HepG2 (cell line): ENCODE data around the gene TDRD1. TPM values are rescaled to one million over a fixed set of nuclear protein-coding genes. Genes with fewer than 3 reads are reported as not detected.

ENCODE experiments used
- CSRNP2 ChIP-seq: sonication (generic); formaldehyde crosslinking; conservative IDR thresholded peaks from 2 replicates; pipeline ENCODE4 v1.8.0; 2022; ENCODE audit warnings: low read depth, missing genetic modification reagents
- DR1 ChIP-seq: sonication (generic); formaldehyde crosslinking; IDR thresholded peaks from 2 replicates; pipeline ENCODE4 v1.8.0; 2021; ENCODE audit warnings: mild to moderate bottlenecking, missing genetic modification reagents, inconsistent platforms
- ETV6 ChIP-seq: sonication (generic); formaldehyde crosslinking; conservative IDR thresholded peaks from 2 replicates; pipeline ENCODE4 v1.4.0; 2020; ENCODE audit warnings: missing genetic modification reagents
- HNRNPH1 ChIP-seq: fragments of 200-400 bp; formaldehyde crosslinking; optimal IDR thresholded peaks from 2 replicates; pipeline ENCODE3; 2017; ENCODE audit warnings: mild to moderate bottlenecking, low read depth, low read length
- MTERF4 ChIP-seq: sonication (generic); formaldehyde crosslinking; IDR thresholded peaks from 2 replicates; pipeline ENCODE4 v1.8.0; 2023; ENCODE audit warnings: mild to moderate bottlenecking, missing genetic modification reagents
- TBX3 ChIP-seq: fragments of 450-650 bp; IDR thresholded peaks from 2 replicates; pipeline ENCODE4 v1.6.1; 2017; ENCODE audit warnings: antibody characterized with exemption, mild to moderate bottlenecking, inconsistent platforms, borderline replicate concordance
- THRA ChIP-seq: sonication (generic); formaldehyde crosslinking; IDR thresholded peaks from 2 replicates; pipeline ENCODE4 v1.4.0; 2020; ENCODE audit warnings: missing genetic modification reagents, borderline replicate concordance
- ZBTB21 ChIP-seq: sonication (generic); formaldehyde crosslinking; IDR thresholded peaks from 2 replicates; pipeline ENCODE4 v1.4.0; 2020; ENCODE audit warnings: missing genetic modification reagents
- ZHX1 ChIP-seq: sonication (generic); formaldehyde crosslinking; IDR thresholded peaks from 2 replicates; pipeline ENCODE4 v1.8.1; 2022; ENCODE audit warnings: low read depth, mild to moderate bottlenecking, missing genetic modification reagents
- ZNF143 ChIP-seq: sonication (generic); formaldehyde crosslinking; IDR thresholded peaks from 2 replicates; pipeline ENCODE4 v1.4.0; 2020; ENCODE audit warnings: missing genetic modification reagents
- ZNF205 ChIP-seq: IDR thresholded peaks from 2 replicates; pipeline ENCODE4 v1.6.1; 2018; ENCODE audit warnings: missing biosample characterization, missing genetic modification reagents
- ZNF317 ChIP-seq: sonication (generic); formaldehyde crosslinking; IDR thresholded peaks from 2 replicates; pipeline ENCODE4 v1.5.0; 2020; ENCODE audit warnings: mild to moderate bottlenecking, missing genetic modification reagents
- ZNF350 ChIP-seq: sonication (generic); formaldehyde crosslinking; IDR thresholded peaks from 2 replicates; pipeline ENCODE4 v1.4.0; 2020; ENCODE audit warnings: mild to moderate bottlenecking, low read depth, missing genetic modification reagents, borderline replicate concordance
- ZNF839 ChIP-seq: sonication (generic); formaldehyde crosslinking; IDR thresholded peaks from 2 replicates; pipeline ENCODE4 v1.4.0; 2020; ENCODE audit warnings: missing genetic modification reagents, mild to moderate bottlenecking, borderline replicate concordance
- ZSCAN9 ChIP-seq: IDR thresholded peaks from 2 replicates; pipeline ENCODE4 v1.6.1; 2016; ENCODE audit warnings: borderline replicate concordance
- polyA plus RNA-seq, 8 experiments: library from polyadenylated mRNA; depleted of rRNA in 3 of 8; stranded (reverse) in 7 of 8; unstranded in 1 of 8; fragments of >200 nt; fragmentation: Illumina TruSeq in 4 of 8; extraction: Trizol in 4 of 8; gene quantifications; 2 replicates each; pipeline versions ENCODE4 v1.2.1 to v1.2.3, GENCODE V29; 2011 to 2016; ENCODE audit warnings: low read depth in 4 of 8, missing spikeins in 1 of 8, mixed read lengths in 1 of 8; ENCODE audit not compliant: insufficient read depth in 1 of 8
- total RNA-seq, 5 experiments: library from RNA; depleted of rRNA; stranded (reverse); fragments of >200 nt; fragmentation: Illumina TruSeq; extraction: Trizol; gene quantifications; 2 replicates each; pipeline ENCODE4 v1.2.3, GENCODE V29; 2016; ENCODE audit warnings: low read depth in 1 of 5
- TF ChIP-seq, protein P1 (sequence below): sonication (generic); formaldehyde crosslinking; conservative IDR thresholded peaks from 2 replicates; pipeline ENCODE4 v1.4.0; 2020; ENCODE audit warnings: missing genetic modification reagents
- TF ChIP-seq, protein P2 (sequence below): sonication (generic); formaldehyde crosslinking; IDR thresholded peaks from 2 replicates; pipeline ENCODE4 v1.5.0; 2020; ENCODE audit warnings: mild to moderate bottlenecking, missing genetic modification reagents

Gene TDRD1
- total and polyA plus RNA-seq, 2 of the 13 experiments (the other 11 are each of a cell fraction or from before 2014, with no cell fraction given) = not detected

GRCh38 chr10:114173921-114174694 lies 5.0 kb upstream of the TDRD1 start, which contains the start of gene CCDC186 (continued):
- TF ChIP-seq MTERF4 (CRISPR knock-in tag) (0 out of 2 replicates have a peak, but pooled peaks have one; percentile 77), CSRNP2 (CRISPR knock-in tag) (no peak), ZNF205 (CRISPR knock-in tag) (no peak), HNRNPH1 (no peak), ZNF839 (CRISPR knock-in tag) (peak; percentile 25; the same call in 1 of the 2 replicates), ZSCAN9 (peak; percentile 11; the same call in 1 of the 2 replicates), ZBTB21 (CRISPR knock-in tag) (no peak), ZNF350 (CRISPR knock-in tag) (peak; percentile 84), DR1 (CRISPR knock-in tag) (peak; percentile 86), TBX3 (0 out of 2 replicates have a peak, but pooled peaks have one; percentile 4), ZNF317 (CRISPR knock-in tag) (peak; percentile 73; the same call in 1 of the 2 replicates), THRA (0 out of 2 replicates have a peak, but pooled peaks have one; percentile 19), ZNF143 (CRISPR knock-in tag) (peak; percentile 49; the same call in 1 of the 2 replicates), ZHX1 (CRISPR knock-in tag) (peak; percentile 92), ETV6 (CRISPR knock-in tag) (no peak)
- TF ChIP-seq, protein P1, sequence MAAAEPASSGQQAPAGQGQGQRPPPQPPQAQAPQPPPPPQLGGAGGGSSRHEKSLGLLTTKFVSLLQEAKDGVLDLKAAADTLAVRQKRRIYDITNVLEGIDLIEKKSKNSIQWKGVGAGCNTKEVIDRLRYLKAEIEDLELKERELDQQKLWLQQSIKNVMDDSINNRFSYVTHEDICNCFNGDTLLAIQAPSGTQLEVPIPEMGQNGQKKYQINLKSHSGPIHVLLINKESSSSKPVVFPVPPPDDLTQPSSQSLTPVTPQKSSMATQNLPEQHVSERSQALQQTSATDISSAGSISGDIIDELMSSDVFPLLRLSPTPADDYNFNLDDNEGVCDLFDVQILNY (CRISPR knock-in tag) = no peak
- TF ChIP-seq, protein P2, sequence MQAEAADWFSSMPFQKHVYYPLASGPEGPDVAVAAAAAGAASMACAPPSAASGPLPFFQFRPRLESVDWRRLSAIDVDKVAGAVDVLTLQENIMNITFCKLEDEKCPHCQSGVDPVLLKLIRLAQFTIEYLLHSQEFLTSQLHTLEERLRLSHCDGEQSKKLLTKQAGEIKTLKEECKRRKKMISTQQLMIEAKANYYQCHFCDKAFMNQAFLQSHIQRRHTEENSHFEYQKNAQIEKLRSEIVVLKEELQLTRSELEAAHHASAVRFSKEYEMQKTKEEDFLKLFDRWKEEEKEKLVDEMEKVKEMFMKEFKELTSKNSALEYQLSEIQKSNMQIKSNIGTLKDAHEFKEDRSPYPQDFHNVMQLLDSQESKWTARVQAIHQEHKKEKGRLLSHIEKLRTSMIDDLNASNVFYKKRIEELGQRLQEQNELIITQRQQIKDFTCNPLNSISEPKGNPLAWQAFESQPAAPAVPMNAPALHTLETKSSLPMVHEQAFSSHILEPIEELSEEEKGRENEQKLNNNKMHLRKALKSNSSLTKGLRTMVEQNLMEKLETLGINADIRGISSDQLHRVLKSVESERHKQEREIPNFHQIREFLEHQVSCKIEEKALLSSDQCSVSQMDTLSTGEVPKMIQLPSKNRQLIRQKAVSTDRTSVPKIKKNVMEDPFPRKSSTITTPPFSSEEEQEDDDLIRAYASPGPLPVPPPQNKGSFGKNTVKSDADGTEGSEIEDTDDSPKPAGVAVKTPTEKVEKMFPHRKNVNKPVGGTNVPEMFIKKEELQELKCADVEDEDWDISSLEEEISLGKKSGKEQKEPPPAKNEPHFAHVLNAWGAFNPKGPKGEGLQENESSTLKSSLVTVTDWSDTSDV (CRISPR knock-in tag) = no peak
